WERI-Rb-1 (cell line): ENCODE results near the gene ATP5F1A.

Source experiments
- DNase-seq: peaks from one replicate; pipeline ENCODE4 v3.0.0-alpha.2; 2020
- H3K27ac ChIP-seq: fragments of 250-450 bp; sonication (Bioruptor Pico); 2 replicates; pipeline ENCODE4 v1.5.1; 2020; ENCODE audit warnings: mild to moderate bottlenecking, moderate library complexity
- H3K27me3 ChIP-seq: fragments of 250-450 bp; sonication (Bioruptor Pico); 2 replicates; pipeline ENCODE4 v1.5.1; 2021; ENCODE audit warnings: mild to moderate bottlenecking, low read depth, moderate library complexity; ENCODE audit not compliant: insufficient read depth, severe bottlenecking
- H3K36me3 ChIP-seq: fragments of 250-450 bp; sonication (Bioruptor Pico); 2 replicates; pipeline ENCODE4 v1.5.1; 2020; ENCODE audit warnings: mild to moderate bottlenecking, moderate library complexity
- H3K4me3 ChIP-seq: 2 replicates; pipeline ENCODE4 v1.5.1; 2011; ENCODE audit warnings: low read depth, mild to moderate bottlenecking, control low read depth, low read length
- H3K9me3 ChIP-seq: fragments of 250-450 bp; sonication (Bioruptor Pico); 2 replicates; pipeline ENCODE4 v1.5.1; 2021; ENCODE audit warnings: mild to moderate bottlenecking, moderate library complexity; ENCODE audit not compliant: severe bottlenecking
- CTCF ChIP-seq: IDR thresholded peaks from 2 replicates; pipeline ENCODE4 v1.5.1; 2011; ENCODE audit warnings: low read depth, mild to moderate bottlenecking, control low read depth, inconsistent platforms, low read length

ATP5F1A gene

GRCh38 chr18:46072376-46072867 is 25.7 kb downstream of the ATP5F1A start:
- Histone ChIP-seq H3K9me3 (no peaks in the 10 kb centered on the region), H3K36me3 (peaks cover 6% of the 10 kb centered on the region), H3K27ac (no peak overlapping the region), H3K4me3 (peak overlapping the region; percentile 47), H3K27me3 (peaks cover 6% of the 10 kb centered on the region)
- DNase-seq = no peak
- no peak for TF ChIP-seq CTCF

GRCh38 chr18:46071653-46072375 is 26.3 kb downstream of the ATP5F1A start, which contains the start of gene PSTPIP2:
PSTPIP2 (minus strand) TSS chr18:46072260; CDS start chr18:46072188, 72 bp downstream.
- Histone ChIP-seq H3K36me3 (peaks cover 3% of the 10 kb centered on the region), H3K27me3 (peaks cover 6% of the 10 kb centered on the region), H3K9me3 (no peaks in the 10 kb centered on the region), H3K4me3 (peak within 1 kb of the TSS; percentile 47), H3K27ac (no peak within 1 kb of the TSS; the same call in 1 of the 2 replicates)
- peak; percentile 79 for DNase-seq
- TF ChIP-seq CTCF = 0 out of 2 replicates have a peak, but pooled peaks have one; percentile 10

GRCh38 chr18:46070815-46071652 is 27.1 kb downstream of the ATP5F1A start:
- no peak overlapping the region for H3K27ac ChIP-seq

GRCh38 chr18:46070232-46070631 is 27.9 kb downstream of the ATP5F1A start:
- Histone ChIP-seq H3K9me3 (no peaks in the 10 kb centered on the region), H3K4me3 (no peak overlapping the region), H3K27ac (no peak overlapping the region), H3K27me3 (peaks cover 6% of the 10 kb centered on the region), H3K36me3 (peaks cover 3% of the 10 kb centered on the region; the same call in 1 of the 2 replicates)
- TF ChIP-seq CTCF = no peak
- DNase-seq = no peak

More at GRCh38 chr18:46070815-46071652, 27.1 kb downstream of the ATP5F1A start:
- no peak for DNase-seq
- no peak for TF ChIP-seq CTCF
- Histone ChIP-seq H3K36me3 (peaks cover 3% of the 10 kb centered on the region; the same call in 1 of the 2 replicates), H3K27me3 (peaks cover 6% of the 10 kb centered on the region), H3K4me3 (peak overlapping the region; percentile 47), H3K9me3 (no peaks in the 10 kb centered on the region)

- no peak for TF ChIP-seq CTCF
- no peak for DNase-seq
- H3K9me3 ChIP-seq = no peaks in the 10 kb centered on the region
- no peaks in the 10 kb centered on the region; the same call in 1 of the 2 replicates for H3K36me3 ChIP-seq
- H3K27ac ChIP-seq = no peak overlapping the region
- peaks cover 6% of the 10 kb centered on the region for H3K27me3 ChIP-seq
- no peak overlapping the region for H3K4me3 ChIP-seq
Measured at GRCh38 chr18:46069524-46069923, 28.6 kb downstream of the ATP5F1A start.
